Myocyte (in vitro differentiated cells): Measurements from ENCODE around the gene CXXC4. TPM values are rescaled to one million over a fixed set of nuclear protein-coding genes. Genes with fewer than 3 reads are reported as not detected.

Experiments used
- DNase-seq: peaks from one replicate; pipeline ENCODE4 v3.0.0-alpha.2; 2012; ENCODE audit warnings: low read depth
- total RNA-seq: library from RNA; depleted of rRNA; stranded (reverse); fragments of >200 nt; gene quantifications from 2 replicates; pipeline ENCODE4 v1.2.3, GENCODE V29; 2014

CXXC4 gene
- total RNA-seq, 1 donor from 2014 or later, result 0.11 TPM

- peak; percentile 0 for DNase-seq
Measured at GRCh38 chr4:104490096-104490769, 4.5 kb downstream of the CXXC4 start.

GRCh38 chr4:104489731-104490095, 5.0 kb downstream of the CXXC4 start:
- DNase-seq, result no peak

- DNase-seq, result no peak
Measured at GRCh38 chr4:104488151-104488550, 6.5 kb downstream of the CXXC4 start.

GRCh38 chr4:104486716-104487504, 7.8 kb downstream of the CXXC4 start:
- no peak for DNase-seq

- DNase-seq, result no peak
Measured at GRCh38 chr4:104475652-104476051, 19.0 kb downstream of the CXXC4 start.

- no peak for DNase-seq
Measured at GRCh38 chr4:104472766-104473165, 21.9 kb downstream of the CXXC4 start.

GRCh38 chr4:104470770-104471169, 23.9 kb downstream of the CXXC4 start:
- DNase-seq, result no peak

- DNase-seq, result no peak
Measured at GRCh38 chr4:104469794-104470193, 24.9 kb downstream of the CXXC4 start.

GRCh38 chr4:104465619-104466018, 29.1 kb downstream of the CXXC4 start:
- no peak for DNase-seq

GRCh38 chr4:104465201-104465600, 29.5 kb downstream of the CXXC4 start:
- no peak for DNase-seq

- DNase-seq, result no peak
Measured at GRCh38 chr4:104462641-104463040, 32.1 kb downstream of the CXXC4 start.

- no peak for DNase-seq
Measured at GRCh38 chr4:104457308-104457981, 37.2 kb downstream of the CXXC4 start.

GRCh38 chr4:104451573-104451972, 43.1 kb downstream of the CXXC4 start:
- no peak for DNase-seq

- DNase-seq, result no peak
Measured at GRCh38 chr4:104449537-104449936, 45.2 kb downstream of the CXXC4 start.

GRCh38 chr4:104447294-104447693, 47.4 kb downstream of the CXXC4 start:
- no peak for DNase-seq

GRCh38 chr4:104446431-104447278, 48.0 kb downstream of the CXXC4 start:
- DNase-seq, result no peak

GRCh38 chr4:104444685-104445084, 50.0 kb downstream of the CXXC4 start:
- DNase-seq, result no peak

- DNase-seq, result no peak
Measured at GRCh38 chr4:104436542-104436941, 58.2 kb downstream of the CXXC4 start.

GRCh38 chr4:104429150-104429741, 65.4 kb downstream of the CXXC4 start:
- DNase-seq, result no peak

GRCh38 chr4:104425948-104426347, 68.7 kb downstream of the CXXC4 start:
- DNase-seq, result no peak

GRCh38 chr4:104424989-104425388, 69.7 kb downstream of the CXXC4 start:
- no peak for DNase-seq
